Measurements from ENCODE around the gene STPG1.

STPG1 gene

DNA sequence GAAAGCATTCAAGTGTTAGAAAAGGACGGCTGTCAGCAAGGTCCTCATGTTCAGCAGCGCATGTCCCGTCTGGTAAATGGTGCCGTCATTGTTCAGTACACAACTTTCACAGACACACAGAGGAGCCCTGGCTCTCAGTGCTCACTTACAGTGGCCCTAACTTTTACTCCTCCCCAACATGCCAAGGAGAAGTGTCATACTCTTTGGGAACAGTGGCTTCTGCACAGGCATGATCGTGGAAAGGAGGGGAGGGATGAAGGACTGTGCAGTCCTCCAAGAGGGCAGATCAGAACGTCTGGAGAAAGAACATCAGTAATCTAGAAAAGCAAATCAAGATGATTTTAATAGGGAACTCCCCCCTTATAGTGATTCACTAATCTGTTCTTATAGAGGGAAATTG, 98.2 kb downstream of the STPG1 start:
- no peak for DNase-seq

DNA sequence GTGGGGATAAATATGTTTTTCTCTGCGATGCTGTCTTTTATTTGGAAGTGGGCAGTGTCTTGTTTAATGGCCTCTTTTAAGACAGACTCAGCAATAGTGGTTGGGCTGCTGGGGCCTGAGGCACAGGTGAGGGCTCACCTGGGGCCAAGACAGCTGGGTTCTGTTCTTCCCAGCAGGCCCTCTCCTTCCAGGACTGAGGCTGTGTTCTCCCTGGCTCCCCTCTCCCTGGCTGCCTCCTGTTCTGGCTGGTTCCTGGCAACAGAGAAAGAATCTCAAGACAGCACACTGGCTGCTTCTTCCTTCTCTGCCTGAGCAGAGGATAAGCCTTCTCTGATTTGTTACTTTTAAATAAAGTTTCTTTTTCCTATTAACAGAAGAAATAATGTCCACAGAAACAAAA, 101.8 kb downstream of the STPG1 start:
- no peak for DNase-seq

DNA sequence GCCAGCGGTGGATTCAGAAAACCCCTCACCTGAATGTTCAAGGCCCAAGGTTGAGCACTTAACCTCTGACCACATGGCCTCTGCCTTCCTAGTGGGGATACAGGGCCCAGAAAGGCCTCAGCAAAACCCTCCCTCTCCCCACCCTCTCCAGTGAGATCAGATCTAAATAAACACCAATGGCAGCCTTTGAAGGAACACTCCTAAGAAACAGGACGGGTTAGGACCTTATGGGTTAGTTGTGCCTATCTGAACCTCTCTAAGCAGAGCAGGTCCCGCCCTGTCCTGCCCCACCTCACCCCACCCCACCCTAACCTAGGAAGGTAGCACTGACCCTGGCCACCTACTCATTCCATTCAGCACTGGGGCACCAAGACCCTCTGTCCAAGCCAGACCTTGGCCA, 102.3 kb downstream of the STPG1 start:
- DNase-seq: no peak

DNA sequence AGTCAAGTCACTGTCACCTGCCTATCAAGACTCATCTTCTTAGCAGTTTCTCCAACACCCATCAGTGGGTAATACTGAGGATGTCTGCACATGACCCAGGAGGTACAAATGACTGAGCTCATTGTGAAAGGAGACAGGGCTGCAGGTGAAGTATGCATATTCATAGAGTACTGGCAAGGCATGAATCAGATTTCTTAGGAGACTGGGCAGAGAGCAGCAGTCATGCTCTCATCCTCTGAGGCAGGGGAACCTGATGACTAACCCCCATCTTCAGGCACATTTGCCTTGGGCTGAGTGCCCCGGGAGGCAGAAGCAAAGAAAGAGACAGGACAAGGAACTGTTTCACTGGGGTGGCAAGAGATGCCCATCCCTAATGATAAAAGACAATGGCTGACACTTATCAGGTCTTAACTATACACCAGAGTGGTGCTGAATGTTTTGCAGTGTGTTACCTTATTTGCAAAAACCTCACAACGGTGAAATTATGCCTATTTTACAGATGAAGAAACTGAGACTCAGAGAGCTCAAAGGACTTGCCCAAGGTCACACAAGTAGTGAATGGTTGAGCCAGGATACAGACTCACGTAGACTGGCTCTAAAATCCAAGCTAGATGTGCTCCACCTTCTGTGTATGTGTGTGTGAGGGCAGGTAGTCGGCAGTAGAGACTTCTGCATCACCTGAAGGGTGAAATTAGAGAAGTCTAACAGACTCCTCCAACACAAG, 103.7 kb downstream of the STPG1 start:
- DNase-seq: no peak

DNA sequence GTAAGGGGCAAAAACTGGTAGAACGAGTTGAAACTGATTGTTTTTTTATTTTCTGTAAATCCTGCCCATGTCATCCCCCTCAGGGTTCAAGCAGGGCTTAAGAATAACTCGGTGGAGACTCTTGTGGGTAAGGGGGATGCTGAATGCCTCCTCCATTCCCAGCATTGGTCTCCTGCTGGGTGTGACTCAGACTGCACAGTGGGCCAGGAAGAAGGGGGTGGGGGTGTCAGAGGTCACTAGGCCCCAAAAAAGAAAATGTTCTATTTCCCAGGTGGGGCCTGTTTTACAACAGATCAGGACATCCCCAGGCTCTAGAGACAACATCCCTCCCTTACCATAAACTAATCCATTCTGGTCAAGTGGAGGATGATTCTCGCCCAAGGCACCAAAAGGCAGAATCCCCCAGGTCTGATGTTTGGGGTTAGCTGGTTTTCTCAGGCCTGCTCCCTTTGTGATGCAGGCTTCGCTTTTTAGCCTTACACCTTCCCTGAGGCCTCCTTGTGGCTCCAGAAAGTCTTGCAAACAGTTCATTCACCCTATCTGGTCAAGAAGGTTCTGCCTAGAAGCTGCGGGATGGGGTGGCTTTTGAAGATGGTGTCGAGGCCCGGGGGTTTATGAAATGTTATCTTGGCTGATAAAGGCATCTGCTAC, 105.1 kb downstream of the STPG1 start:
- no peak for DNase-seq

All from activated CD8-positive, alpha-beta memory T cell treated with anti-CD3 and anti-CD28 coated beads, Interleukin-2, amount 50 U/mL, for 4 hours (primary cell).